ENCODE measurements around the gene PPM1D. TPM values are rescaled to one million over a fixed set of nuclear protein-coding genes. Genes with fewer than 3 reads are reported as not detected.
"Not testable (repeated sequence)": the region's sequence is repeated elsewhere in the genome, so short reads cannot be mapped to it uniquely, and the experiment has no call there.

Gene PPM1D
- total and polyA plus RNA-seq, 2 experiments from 2014 or later, result 7.8 to 13.3 TPM

- TF ChIP-seq ZNF462 (CRISPR knock-in tag; IDR thresholded peaks at IDR 0.05) (no peak), ZNF114 (CRISPR knock-in tag; IDR thresholded peaks at IDR 0.05) (no peak), ZNF331 (CRISPR knock-in tag; IDR thresholded peaks at IDR 0.05; ENCODE audit: low read depth) (no peak), CREB1 (CRISPR knock-in tag; IDR thresholded peaks at IDR 0.05; ENCODE audit: low read depth) (no peak), POLR2AphosphoS5 (IDR thresholded peaks at IDR 0.05; ENCODE audit: low read depth) (no peak), JUNB (IDR thresholded peaks at IDR 0.05; ENCODE audit: unreplicated experiment) (no peak), REST (IDR thresholded peaks at IDR 0.05; ENCODE audit: unreplicated experiment) (no peak)
Observed at GRCh38 chr17:60671482-60671881, 71.5 kb downstream of the PPM1D start (continued).

DNA sequence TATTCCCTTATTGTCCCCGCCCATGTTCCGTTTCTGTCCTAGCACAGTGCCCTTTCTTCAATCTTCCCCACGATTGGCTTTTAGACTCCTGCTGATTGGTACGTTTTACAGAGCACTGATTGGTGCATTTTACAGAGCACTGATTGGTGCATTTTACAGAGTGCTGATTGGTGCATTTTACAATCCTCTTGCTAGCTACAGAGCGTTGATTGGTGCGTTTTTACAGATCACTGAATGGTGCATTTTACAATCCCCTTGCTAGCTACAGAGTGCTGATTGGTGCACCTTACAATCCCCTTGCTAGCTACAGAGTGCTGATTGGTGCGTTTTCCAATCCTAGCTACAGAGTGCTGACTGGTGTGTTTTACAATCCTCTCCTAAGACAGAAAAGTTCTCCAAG lies 74.6 kb downstream of the PPM1D start:
- H3F3A ChIP-seq (replicated peaks; ENCODE audit: low read depth); H3K4me1 ChIP-seq (ENCODE audit: insufficient read depth); H3K27me3 ChIP-seq (ENCODE audit: insufficient read depth); H3K9me2 ChIP-seq (ENCODE audit: insufficient read depth); H3K27ac ChIP-seq (ENCODE audit: low read depth); H3K27ac Mint-ChIP-seq; H3K4me3 ChIP-seq; ATAC-seq; H3K27me3 Mint-ChIP-seq (ENCODE audit: insufficient read depth, low read depth, poor library complexity); H3K4me2 ChIP-seq; H3K36me3 Mint-ChIP-seq (ENCODE audit: low read depth); H3K4me3 Mint-ChIP-seq; H3K36me3 ChIP-seq (ENCODE audit: insufficient read depth); H3K9me3 Mint-ChIP-seq; H3K79me2 ChIP-seq (replicated peaks; ENCODE audit: insufficient read depth); H2AFZ ChIP-seq; H4K20me1 ChIP-seq (replicated peaks; ENCODE audit: insufficient read depth): not testable (repeated sequence)
- H3K4me1 Mint-ChIP-seq, result peaks cover 12% of the 10 kb centered on the region; the same call in 2 of the 3 replicates
- peak; percentile 7 for DNase-seq (ENCODE audit: low spot score)

All from GM23338 (cell line).